MCF 10A (cell line): ENCODE data around the gene PITRM1. TPM values are rescaled to one million over a fixed set of nuclear protein-coding genes. Genes with fewer than 3 reads are reported as not detected.

Experiments used
- BruUV-seq: library from RNA; stranded (reverse); fragments of 400-500 nt; replicated peaks from 2 replicates; lab custom pipeline; 2021; lab: Mats Ljungman, UMichigan
- CTCF ChIA-PET: fragments of 300-600 bp; sonication (Branson Sonifier 250); formaldehyde crosslinking; extraction: SDS; loops from one replicate; lab custom pipeline; 2021; ENCODE audit warnings: antibody characterized with exemption, inconsistent platforms; lab: Yijun Ruan, JAX
- POLR2A ChIA-PET: fragments of 300-600, 350-650 bp; sonication (Branson Sonifier 250); formaldehyde crosslinking; extraction: SDS; loops from one replicate; lab custom pipeline; 2020; ENCODE audit warnings: antibody characterized with exemption, inconsistent platforms; lab: Yijun Ruan, JAX
- DNase-seq: peaks from one replicate; pipeline ENCODE4 v3.0.0-alpha.2; 2018; ENCODE audit not compliant: unreplicated experiment
- H3K27ac Mint-ChIP-seq: one replicate; pipeline ENCODE4 v1.8.0; 2022; ENCODE audit warnings: mild to moderate bottlenecking, low read depth, mixed read lengths; ENCODE audit not compliant: unreplicated experiment
- H3K27me3 Mint-ChIP-seq: one replicate; pipeline ENCODE4 v1.8.0; 2022; ENCODE audit warnings: mixed read lengths; ENCODE audit not compliant: insufficient read depth, unreplicated experiment
- H3K36me3 Mint-ChIP-seq: one replicate; pipeline ENCODE4 v1.8.0; 2022; ENCODE audit warnings: mild to moderate bottlenecking, moderate library complexity, mixed read lengths; ENCODE audit not compliant: insufficient read depth, unreplicated experiment
- H3K4me1 Mint-ChIP-seq: one replicate; pipeline ENCODE4 v1.8.0; 2022; ENCODE audit warnings: mixed read lengths; ENCODE audit not compliant: insufficient read depth, unreplicated experiment
- H3K4me3 Mint-ChIP-seq: one replicate; pipeline ENCODE4 v1.8.0; 2022; ENCODE audit warnings: mild to moderate bottlenecking, moderate library complexity, mixed read lengths; ENCODE audit not compliant: unreplicated experiment
- H3K9me3 Mint-ChIP-seq: one replicate; pipeline ENCODE4 v1.8.0; 2022; ENCODE audit warnings: mixed read lengths; ENCODE audit not compliant: unreplicated experiment
- CTCF ChIP-seq: fragments of 200-600 bp; IDR thresholded peaks from one replicate; pipeline ENCODE4 v1.8.0; 2022; ENCODE audit warnings: antibody characterized with exemption, mild to moderate bottlenecking; ENCODE audit not compliant: unreplicated experiment
- intact Hi-C: fragments of 100-400 bp; cut with micrococcal nuclease; formaldehyde crosslinking; loops from 2 replicates; pipeline ENCODE4 v1.14.1; 2022
- total RNA-seq: library from RNA; stranded (reverse); gene quantifications from 2 replicates; pipeline ENCODE4 v1.2.3, GENCODE V29; 2022

Gene PITRM1
- total RNA-seq, 1 experiment from 2014 or later: 132 TPM

GRCh38 chr10:3105905-3106304 lies 66.7 kb downstream of the PITRM1 start:
- Mint-ChIP-seq H3K27ac (no peak overlapping the region), H3K4me1 (peaks cover 18% of the 10 kb centered on the region), H3K4me3 (no peak overlapping the region), H3K9me3 (no peaks in the 10 kb centered on the region), H3K27me3 (no peaks in the 10 kb centered on the region), H3K36me3 (peaks cover 59% of the 10 kb centered on the region)
- intact Hi-C loops: no loop called here
- ChIA-PET POLR2A (interaction anchor here (3.0 to 3.4 kb wide), 2 partner anchors 11 to 14 kb away, joined by 63 to 104 read pairs; no protein-coding TSS in a partner anchor), CTCF (no interaction called here)
- no peak for TF ChIP-seq CTCF
- DNase-seq: no peak
- BruUV-seq: no TSS peak

- BruUV-seq: no TSS peak
- H3K36me3 Mint-ChIP-seq: peaks cover 60% of the 10 kb centered on the region
Observed at GRCh38 chr10:3105166-3105565, 67.4 kb downstream of the PITRM1 start.

GRCh38 chr10:3104251-3104918 lies 68.2 kb downstream of the PITRM1 start:
- POLR2A ChIA-PET: interaction anchor here (2.5 kb wide), 1 partner anchor 13 kb away, joined by 12 read pairs; no protein-coding TSS in a partner anchor
- peaks cover 65% of the 10 kb centered on the region for H3K36me3 Mint-ChIP-seq
- no peaks in the 10 kb centered on the region for H3K27me3 Mint-ChIP-seq
- no peak overlapping the region for H3K4me3 Mint-ChIP-seq
- BruUV-seq: no TSS peak
- H3K4me1 Mint-ChIP-seq: peaks cover 19% of the 10 kb centered on the region
- CTCF ChIA-PET: no interaction called here
- H3K9me3 Mint-ChIP-seq: no peaks in the 10 kb centered on the region
- no peak for TF ChIP-seq CTCF
- H3K27ac Mint-ChIP-seq: no peak overlapping the region
- no peak for DNase-seq
- intact Hi-C loops: no loop called here

More at GRCh38 chr10:3105166-3105565, 67.4 kb downstream of the PITRM1 start:
- Mint-ChIP-seq H3K27ac (no peak overlapping the region), H3K4me3 (no peak overlapping the region), H3K27me3 (no peaks in the 10 kb centered on the region), H3K9me3 (no peaks in the 10 kb centered on the region), H3K4me1 (peaks cover 12% of the 10 kb centered on the region)
- TF ChIP-seq CTCF: no peak
- intact Hi-C loops: no loop called here
- DNase-seq: no peak
- POLR2A ChIA-PET: no interaction called here
- CTCF ChIA-PET: no interaction called here

- no peak for TF ChIP-seq CTCF
- Mint-ChIP-seq H3K27me3 (no peaks in the 10 kb centered on the region), H3K36me3 (peaks cover 69% of the 10 kb centered on the region), H3K4me3 (no peak overlapping the region), H3K4me1 (peaks cover 26% of the 10 kb centered on the region), H3K9me3 (no peaks in the 10 kb centered on the region), H3K27ac (no peak overlapping the region)
- intact Hi-C loops: no loop called here
- ChIA-PET POLR2A (interaction anchor here (2.5 kb wide), 1 partner anchor 12 kb away, joined by 12 read pairs; no protein-coding TSS in a partner anchor), CTCF (no interaction called here)
- BruUV-seq: no TSS peak
- DNase-seq: no peak
Observed at GRCh38 chr10:3103646-3104045, 68.9 kb downstream of the PITRM1 start.
